Measurements from ENCODE around the gene UGT1A8. TPM values are rescaled to one million over a fixed set of nuclear protein-coding genes. Genes with fewer than 3 reads are reported as not detected.

The UGT1A8 gene
- total RNA-seq, 1 donor, result not detected

- no peaks in the 10 kb centered on the region for H3K9me3 ChIP-seq (ENCODE audit: low read depth, low read length)
- no peaks in the 10 kb centered on the region for H3K4me1 ChIP-seq (ENCODE audit: insufficient read depth, low read length)
- H2AFZ ChIP-seq (ENCODE audit: low read length), result no peak overlapping the region
- H3K4me2 ChIP-seq (ENCODE audit: insufficient read depth, low read length), result no peak overlapping the region
- H3K27ac ChIP-seq (ENCODE audit: low read depth, low read length), result no peak overlapping the region
- no peak for TF ChIP-seq CTCF (IDR thresholded peaks at IDR 0.05; ENCODE audit: extremely low read depth, low read depth, low read length)
- peaks cover 9% of the 10 kb centered on the region for H3K27me3 ChIP-seq (ENCODE audit: insufficient read depth, low read length)
- no peaks in the 10 kb centered on the region for H4K20me1 ChIP-seq (ENCODE audit: insufficient read depth, low read length)
- H3K4me3 ChIP-seq (ENCODE audit: insufficient read depth, low read length), result no peak overlapping the region
- no peaks in the 10 kb centered on the region for H3K36me3 ChIP-seq (ENCODE audit: insufficient read depth, low read length)
- no peaks in the 10 kb centered on the region for H3K79me2 ChIP-seq (ENCODE audit: insufficient read depth, low read length)
- DNase-seq (ENCODE audit: insufficient read length, low spot score, missing footprints), result no peak
These were observed 39.0 kb downstream of the UGT1A8 start for GRCh38 chr2:233656443-233656842.

GRCh38 chr2:233658610-233659009 lies 41.2 kb downstream of the UGT1A8 start:
- H3K9me3 ChIP-seq (ENCODE audit: low read depth, low read length), result no peaks in the 10 kb centered on the region
- no peak overlapping the region for H3K27ac ChIP-seq (ENCODE audit: low read depth, low read length)
- peaks cover 13% of the 10 kb centered on the region for H3K27me3 ChIP-seq (ENCODE audit: insufficient read depth, low read length)
- no peaks in the 10 kb centered on the region for H3K36me3 ChIP-seq (ENCODE audit: insufficient read depth, low read length)
- no peak overlapping the region for H2AFZ ChIP-seq (ENCODE audit: low read length)
- no peak for DNase-seq (ENCODE audit: insufficient read length, low spot score, missing footprints)
- no peaks in the 10 kb centered on the region for H4K20me1 ChIP-seq (ENCODE audit: insufficient read depth, low read length)
- H3K4me2 ChIP-seq (ENCODE audit: insufficient read depth, low read length), result no peak overlapping the region
- H3K4me1 ChIP-seq (ENCODE audit: insufficient read depth, low read length), result no peaks in the 10 kb centered on the region
- H3K79me2 ChIP-seq (ENCODE audit: insufficient read depth, low read length), result no peaks in the 10 kb centered on the region
- no peak for TF ChIP-seq CTCF (IDR thresholded peaks at IDR 0.05; ENCODE audit: extremely low read depth, low read depth, low read length)
- H3K4me3 ChIP-seq (ENCODE audit: insufficient read depth, low read length), result no peak overlapping the region

- H3K4me2 ChIP-seq (ENCODE audit: insufficient read depth, low read length), result no peak overlapping the region
- H3K36me3 ChIP-seq (ENCODE audit: insufficient read depth, low read length), result no peaks in the 10 kb centered on the region
- no peak for DNase-seq (ENCODE audit: insufficient read length, low spot score, missing footprints)
- peaks cover 5% of the 10 kb centered on the region for H3K27me3 ChIP-seq (ENCODE audit: insufficient read depth, low read length)
- H3K79me2 ChIP-seq (ENCODE audit: insufficient read depth, low read length), result no peaks in the 10 kb centered on the region
- no peaks in the 10 kb centered on the region for H3K4me1 ChIP-seq (ENCODE audit: insufficient read depth, low read length)
- H3K27ac ChIP-seq (ENCODE audit: low read depth, low read length), result no peak overlapping the region
- no peaks in the 10 kb centered on the region for H3K9me3 ChIP-seq (ENCODE audit: low read depth, low read length)
- no peaks in the 10 kb centered on the region for H4K20me1 ChIP-seq (ENCODE audit: insufficient read depth, low read length)
- no peak overlapping the region for H3K4me3 ChIP-seq (ENCODE audit: insufficient read depth, low read length)
- TF ChIP-seq CTCF (IDR thresholded peaks at IDR 0.05; ENCODE audit: extremely low read depth, low read depth, low read length), result no peak
- no peak overlapping the region for H2AFZ ChIP-seq (ENCODE audit: low read length)
These were observed 46.5 kb downstream of the UGT1A8 start for GRCh38 chr2:233663911-233664310.

GRCh38 chr2:233668605-233669260 lies 51.3 kb downstream of the UGT1A8 start:
- Histone ChIP-seq H3K27ac (ENCODE audit: low read depth, low read length) (no peak overlapping the region), H4K20me1 (ENCODE audit: insufficient read depth, low read length) (no peaks in the 10 kb centered on the region)

More at GRCh38 chr2:233668605-233669260, 51.3 kb downstream of the UGT1A8 start:
- H2AFZ ChIP-seq (ENCODE audit: low read length), result no peak overlapping the region
- no peak overlapping the region for H3K4me3 ChIP-seq (ENCODE audit: insufficient read depth, low read length)
- H3K79me2 ChIP-seq (ENCODE audit: insufficient read depth, low read length), result no peaks in the 10 kb centered on the region
- H3K4me1 ChIP-seq (ENCODE audit: insufficient read depth, low read length), result no peaks in the 10 kb centered on the region
- no peaks in the 10 kb centered on the region for H3K36me3 ChIP-seq (ENCODE audit: insufficient read depth, low read length)
- DNase-seq (ENCODE audit: insufficient read length, low spot score, missing footprints), result no peak
- H3K4me2 ChIP-seq (ENCODE audit: insufficient read depth, low read length), result no peak overlapping the region
- no peak for TF ChIP-seq CTCF (IDR thresholded peaks at IDR 0.05; ENCODE audit: extremely low read depth, low read depth, low read length)
- no peaks in the 10 kb centered on the region for H3K27me3 ChIP-seq (ENCODE audit: insufficient read depth, low read length)
- no peaks in the 10 kb centered on the region for H3K9me3 ChIP-seq (ENCODE audit: low read depth, low read length)
